Subcutaneous abdominal adipose tissue (tissue), 5 donors: ENCODE measurements around the gene PDZD2.

Experiments
- H3K27ac ChIP-seq: one replicate; pipeline ENCODE4 v1.7.0; 2013; ENCODE audit warnings: low read depth, mild to moderate bottlenecking, inconsistent platforms, low read length, moderate library complexity
- H3K27me3 ChIP-seq, 5 donors: one replicate each; pipeline ENCODE4 v1.7.0; 2013; ENCODE audit warnings: low read length in 5 of 5, inconsistent platforms in 1 of 5; ENCODE audit not compliant: control insufficient read depth in 5 of 5, insufficient read depth in 4 of 5
- H3K36me3 ChIP-seq, 5 donors: one replicate each; pipeline ENCODE4 v1.7.0; 2013; ENCODE audit warnings: low read length in 5 of 5; ENCODE audit not compliant: control insufficient read depth in 5 of 5, insufficient read depth in 5 of 5
- H3K4me1 ChIP-seq, 5 donors: one replicate each; pipeline ENCODE4 v1.7.0; 2013; ENCODE audit warnings: low read length in 5 of 5, mild to moderate bottlenecking in 3 of 5, moderate library complexity in 1 of 5; ENCODE audit not compliant: control insufficient read depth in 5 of 5, insufficient read depth in 5 of 5
- H3K4me3 ChIP-seq, 5 donors: one replicate each; pipeline ENCODE4 v1.7.0; 2013; ENCODE audit warnings: low read length in 5 of 5, low read depth in 1 of 5
- H3K9ac ChIP-seq, 5 donors: one replicate each; pipeline ENCODE4 v1.7.0; 2013; ENCODE audit warnings: low read length in 5 of 5, mild to moderate bottlenecking in 4 of 5, moderate library complexity in 3 of 5
- H3K9me3 ChIP-seq, 5 donors: one replicate each; pipeline ENCODE4 v1.7.0; 2013; ENCODE audit warnings: low read length in 5 of 5; ENCODE audit not compliant: control insufficient read depth in 5 of 5
- donor health status: healthy.
- donor health status: healthy.
- donor health status: healthy.
- donor health status: healthy.
- donor health status: healthy.

PDZD2 gene

DNA sequence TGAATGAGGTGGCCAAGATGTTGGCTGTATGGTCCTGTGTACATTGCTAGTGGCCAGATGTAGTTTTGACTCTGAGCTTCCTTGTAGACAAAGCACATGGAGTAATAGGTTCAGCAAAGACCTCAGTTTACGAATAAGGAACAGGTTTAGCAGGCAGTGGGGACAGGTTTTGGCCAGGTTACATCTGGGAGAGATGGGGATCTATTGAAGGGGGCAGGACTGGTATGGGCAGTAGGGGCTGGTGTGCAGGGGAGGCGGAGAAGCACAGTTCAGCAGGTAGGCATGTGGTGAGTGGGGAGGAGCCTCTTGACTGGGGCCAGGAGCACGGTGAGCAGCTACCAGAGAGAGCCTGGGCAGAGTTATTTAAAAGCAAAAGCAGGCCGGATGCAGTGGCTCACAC, 67.3 kb downstream of the PDZD2 start:
- Histone ChIP-seq H3K9me3 (no peaks in the 10 kb centered on the region), H3K27ac (no peak overlapping the region), H3K27me3 (no peaks in the 10 kb centered on the region), H3K36me3 (no peaks in the 10 kb centered on the region), H3K9ac (no peak overlapping the region), H3K4me1 (peaks cover 0 to 13% (median 5%) of the 10 kb centered on the region in 5 donors), H3K4me3 (no peak overlapping the region)

DNA sequence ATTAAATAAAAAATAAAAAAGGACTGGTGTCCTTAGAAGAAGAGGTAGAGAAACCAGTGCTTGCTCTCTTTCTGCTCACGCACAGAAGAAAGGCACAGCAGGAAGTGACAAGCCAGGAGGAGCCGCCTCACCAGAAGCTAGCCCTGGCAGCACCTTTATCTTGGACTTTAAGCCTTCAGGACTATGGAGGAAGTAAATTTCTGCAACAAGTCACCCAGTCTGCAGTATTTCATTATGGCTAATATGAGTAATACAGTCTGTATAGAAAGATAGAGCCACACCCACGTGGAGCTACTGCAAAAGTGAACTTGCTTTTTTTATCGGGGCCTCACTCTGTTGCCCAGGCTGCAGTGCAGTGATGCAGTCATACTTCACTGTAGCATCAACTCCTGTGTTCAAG, 68.4 kb downstream of the PDZD2 start:
- Histone ChIP-seq H3K27me3 (no peaks in the 10 kb centered on the region), H3K9ac (no peak overlapping the region), H3K4me1 (peaks cover 0 to 11% (median 7%) of the 10 kb centered on the region in 5 donors), H3K4me3 (no peak overlapping the region), H3K9me3 (no peaks in the 10 kb centered on the region), H3K27ac (no peak overlapping the region), H3K36me3 (no peaks in the 10 kb centered on the region)

DNA sequence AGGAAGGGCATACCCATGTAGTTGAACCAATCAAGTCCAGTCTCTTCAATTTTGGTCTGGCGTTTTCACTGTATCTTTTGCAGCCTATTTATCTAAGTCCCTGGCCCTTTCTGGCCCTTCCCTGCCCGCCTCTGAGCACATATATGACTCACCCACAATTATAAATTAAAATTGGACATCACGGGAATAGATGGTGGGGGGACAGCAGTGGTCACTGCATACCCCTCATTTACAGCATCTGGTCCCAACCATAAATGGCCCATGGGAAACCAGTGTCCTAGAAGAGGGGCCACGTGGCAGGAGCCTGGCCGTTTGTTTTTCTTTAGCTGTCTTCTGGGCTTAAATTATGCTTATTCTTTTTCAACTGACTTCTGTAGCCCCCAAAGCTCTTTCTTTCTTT, 69.2 kb downstream of the PDZD2 start:
- Histone ChIP-seq H3K9me3 (no peaks in the 10 kb centered on the region), H3K36me3 (no peaks in the 10 kb centered on the region), H3K4me3 (no peak overlapping the region), H3K27me3 (no peaks in the 10 kb centered on the region), H3K9ac (no peak overlapping the region), H3K27ac (no peak overlapping the region), H3K4me1 (peaks cover 0 to 14% (median 5%) of the 10 kb centered on the region in 5 donors)

DNA sequence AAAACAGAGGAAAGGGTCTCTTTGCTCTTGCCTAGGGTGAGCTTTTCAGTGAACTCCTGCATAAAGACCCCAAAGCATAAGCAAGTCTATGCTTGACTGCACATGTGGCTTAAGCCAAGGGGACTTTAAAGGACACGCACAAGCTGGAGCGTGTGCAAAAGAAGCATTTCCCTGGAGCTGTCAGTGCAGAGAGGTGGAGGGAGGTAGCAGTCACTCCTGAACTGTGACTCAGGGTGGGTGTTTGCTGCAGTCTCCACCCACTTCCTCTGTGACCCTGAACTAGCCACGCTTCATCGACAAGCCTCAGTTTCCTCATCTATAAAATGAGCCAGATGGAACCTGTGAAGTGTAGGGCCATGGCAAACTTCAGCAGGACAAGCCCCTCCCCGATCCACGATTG, 72.4 kb downstream of the PDZD2 start:
- Histone ChIP-seq H3K9me3 (no peaks in the 10 kb centered on the region), H3K27me3 (peaks cover 0 to 4% (median 0%) of the 10 kb centered on the region in 5 donors), H3K4me1 (peaks cover 0 to 13% (median 5%) of the 10 kb centered on the region in 5 donors), H3K4me3 (no peak overlapping the region), H3K36me3 (no peaks in the 10 kb centered on the region), H3K9ac (no peak overlapping the region), H3K27ac (no peak overlapping the region)

DNA sequence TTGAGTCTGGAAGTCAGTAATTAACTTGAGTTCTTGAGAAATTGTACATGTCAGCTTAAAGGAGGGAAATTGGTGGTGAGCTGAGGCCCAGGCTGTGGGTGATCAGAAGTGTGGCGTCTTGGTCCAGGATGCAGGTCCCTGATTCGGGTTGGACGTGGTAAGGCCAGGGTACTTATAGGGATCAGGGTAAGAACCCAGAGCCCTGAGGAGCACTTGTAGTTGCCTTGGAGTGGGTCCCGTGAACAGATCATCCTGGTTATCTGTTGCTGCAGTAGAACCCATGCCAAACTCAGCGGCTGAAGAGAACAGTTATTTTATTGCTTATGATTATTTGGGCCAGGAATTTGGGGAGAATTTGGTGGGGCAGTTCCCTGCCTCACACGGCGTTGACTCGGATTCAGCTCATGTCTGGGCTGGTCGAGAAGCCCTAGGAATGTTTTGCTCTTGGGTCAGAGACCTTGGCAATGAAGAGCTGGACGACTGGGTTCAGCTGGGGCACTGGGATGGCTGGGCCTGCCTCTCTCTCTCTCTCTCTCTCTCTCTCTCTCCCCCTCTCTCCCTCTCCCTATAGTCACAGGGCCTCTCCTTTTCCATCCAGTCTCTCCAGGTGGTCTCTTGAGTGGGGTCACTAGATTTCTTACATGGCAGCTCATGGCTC, 73.1 kb downstream of the PDZD2 start:
- no peak overlapping the region for H3K9ac ChIP-seq
- H3K9me3 ChIP-seq, result no peaks in the 10 kb centered on the region
- peaks cover 0 to 13% (median 5%) of the 10 kb centered on the region in 5 donors for H3K4me1 ChIP-seq
- H3K4me3 ChIP-seq, result no peak overlapping the region
- H3K36me3 ChIP-seq, result no peaks in the 10 kb centered on the region
- H3K27ac ChIP-seq, result no peak overlapping the region
- H3K27me3 ChIP-seq, result peaks cover 0 to 4% (median 0%) of the 10 kb centered on the region in 5 donors

DNA sequence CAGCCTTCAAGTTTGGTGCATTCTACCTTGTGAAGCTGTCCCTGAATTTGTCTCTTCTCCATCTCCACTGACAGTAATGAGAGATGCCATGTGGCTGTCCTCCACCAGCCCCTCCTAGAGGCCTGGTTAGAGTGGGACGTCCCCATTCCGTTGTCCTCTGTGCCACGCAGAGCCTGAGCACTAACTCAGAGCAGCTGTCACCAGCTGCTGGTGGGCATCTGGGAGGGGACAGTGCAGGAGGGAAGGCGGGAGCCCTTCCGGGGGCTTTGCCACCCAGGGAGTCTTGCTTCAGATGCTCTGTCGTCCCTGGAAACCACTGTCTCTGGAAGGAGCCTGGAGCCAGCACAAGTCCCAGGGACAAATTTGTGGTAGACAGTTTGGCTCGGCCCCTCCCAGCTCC, 78.6 kb downstream of the PDZD2 start:
- H3K9me3 ChIP-seq, result no peaks in the 10 kb centered on the region
- H3K9ac ChIP-seq, result no peak overlapping the region
- H3K4me1 ChIP-seq, result peaks cover 0 to 11% (median 3%) of the 10 kb centered on the region in 5 donors
- H3K36me3 ChIP-seq, result no peaks in the 10 kb centered on the region
- H3K27me3 ChIP-seq, result peaks cover 0 to 4% (median 0%) of the 10 kb centered on the region in 5 donors
- H3K4me3 ChIP-seq, result no peak overlapping the region
- H3K27ac ChIP-seq, result no peak overlapping the region

DNA sequence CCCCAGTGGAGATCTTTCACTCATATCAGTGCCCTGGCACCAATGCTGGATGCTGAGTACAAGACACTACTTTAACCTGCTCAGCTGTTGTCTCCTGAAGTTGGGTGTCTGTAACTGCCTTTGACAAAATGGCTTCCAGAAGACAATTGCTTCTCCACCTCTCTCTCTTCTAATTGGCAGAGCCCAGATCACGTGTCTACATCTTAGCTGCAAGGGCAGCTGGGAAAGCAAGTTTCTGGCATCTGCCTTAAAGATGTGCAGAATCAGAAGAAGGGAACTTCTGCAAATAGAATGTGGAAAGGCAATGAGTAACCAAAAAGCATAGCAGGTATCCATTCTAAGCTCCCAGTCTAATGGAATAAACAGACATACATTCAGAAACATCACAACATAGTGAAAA, 81.1 kb downstream of the PDZD2 start:
- H3K27ac ChIP-seq, result no peak overlapping the region
- no peak overlapping the region for H3K4me3 ChIP-seq

DNA sequence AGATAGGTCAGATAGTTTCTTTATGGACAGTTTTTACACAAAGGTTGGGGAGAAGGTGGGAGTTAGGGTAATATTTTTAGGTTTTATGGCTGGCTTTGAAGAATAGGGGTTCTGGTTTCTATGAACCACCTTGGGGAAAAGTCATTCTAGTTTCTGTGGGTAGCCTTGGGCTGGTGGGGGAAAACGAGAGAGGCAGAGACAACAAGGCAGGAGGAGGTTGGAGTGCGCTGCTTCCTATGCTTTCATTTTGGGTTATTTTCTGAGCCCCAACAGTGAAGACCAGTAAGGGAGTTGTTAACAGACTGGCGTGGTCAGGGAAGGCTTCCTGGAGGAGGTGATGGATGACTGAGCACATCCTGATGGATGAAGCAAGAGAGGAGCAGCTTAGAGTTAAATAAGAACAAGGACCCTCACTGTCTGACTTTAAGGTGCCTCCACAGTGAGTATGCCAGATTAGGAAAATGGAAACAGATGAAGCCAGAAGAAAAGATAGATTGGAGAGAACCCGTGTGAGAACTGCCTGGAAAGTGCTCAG, 81.9 kb downstream of the PDZD2 start:
- H3K4me3 ChIP-seq, result no peak overlapping the region
- H3K27me3 ChIP-seq, result no peaks in the 10 kb centered on the region
- H3K36me3 ChIP-seq, result no peaks in the 10 kb centered on the region
- no peak overlapping the region for H3K9ac ChIP-seq
- H3K9me3 ChIP-seq, result no peaks in the 10 kb centered on the region
- peaks cover 0 to 6% (median 3%) of the 10 kb centered on the region in 5 donors for H3K4me1 ChIP-seq
- H3K27ac ChIP-seq, result no peak overlapping the region

More for the DNA sequence above, 81.1 kb downstream of the PDZD2 start:
- Histone ChIP-seq H3K27me3 (peaks cover 0 to 4% (median 0%) of the 10 kb centered on the region in 5 donors), H3K36me3 (no peaks in the 10 kb centered on the region), H3K9ac (no peak overlapping the region), H3K4me1 (peaks cover 0 to 6% (median 3%) of the 10 kb centered on the region in 5 donors), H3K9me3 (no peaks in the 10 kb centered on the region)

DNA sequence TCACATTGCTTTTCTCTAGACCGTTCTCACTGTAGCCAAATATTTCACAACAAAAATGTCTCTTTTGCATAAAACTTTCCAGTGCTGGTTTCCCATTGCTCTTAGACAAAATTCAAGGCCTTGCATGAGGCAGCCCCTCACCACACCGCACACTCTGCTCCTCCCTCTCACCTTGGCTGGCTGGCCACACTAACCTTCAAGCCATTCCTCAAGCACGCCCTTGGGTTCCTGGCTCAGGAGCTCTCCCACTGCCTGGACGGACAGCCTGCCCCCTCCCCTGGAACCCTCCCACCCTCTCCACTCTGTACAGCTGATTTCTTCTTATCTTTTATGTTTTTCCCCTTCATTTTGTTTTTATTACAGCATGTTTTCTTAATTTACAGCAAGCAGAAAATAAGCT, 83.2 kb downstream of the PDZD2 start:
- no peak overlapping the region for H3K27ac ChIP-seq

DNA sequence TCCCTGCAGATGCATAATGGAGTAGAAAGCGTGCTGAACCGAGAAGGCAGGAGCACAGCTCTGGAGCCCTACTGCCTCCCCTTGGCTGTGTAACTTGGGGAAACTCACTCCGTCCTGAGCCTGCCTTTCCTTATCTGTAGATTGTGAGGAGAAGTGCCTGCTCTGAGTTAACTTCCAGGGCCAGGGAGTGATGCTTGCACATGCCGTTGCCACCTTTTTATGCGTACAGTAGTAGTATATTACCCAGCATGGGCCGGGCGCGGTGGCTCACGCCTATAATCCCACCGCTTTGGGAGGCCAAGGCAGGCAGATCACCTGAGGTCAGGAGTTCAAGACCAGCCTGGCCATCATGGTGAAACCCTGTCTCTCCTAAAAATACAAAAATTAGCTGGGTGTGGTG, 87.1 kb downstream of the PDZD2 start:
- Histone ChIP-seq H3K4me3 (no peak overlapping the region), H3K4me1 (peaks cover 0 to 24% (median 9%) of the 10 kb centered on the region in 5 donors), H3K9ac (no peak overlapping the region), H3K27ac (no peak overlapping the region), H3K27me3 (no peaks in the 10 kb centered on the region), H3K9me3 (no peaks in the 10 kb centered on the region), H3K36me3 (no peaks in the 10 kb centered on the region)

More for the DNA sequence above, 83.2 kb downstream of the PDZD2 start:
- H3K9ac ChIP-seq, result no peak overlapping the region
- H3K9me3 ChIP-seq, result no peaks in the 10 kb centered on the region
- H3K36me3 ChIP-seq, result no peaks in the 10 kb centered on the region
- H3K27me3 ChIP-seq, result no peaks in the 10 kb centered on the region
- no peak overlapping the region for H3K4me3 ChIP-seq
- peaks cover 0 to 13% (median 3%) of the 10 kb centered on the region in 5 donors for H3K4me1 ChIP-seq
